GM19455 (cell line): ENCODE results near the gene WDR59.
"Not testable (repeated sequence)": the region's sequence is repeated elsewhere in the genome, so short reads cannot be mapped to it uniquely, and the experiment has no call there.

Experiments
- ATAC-seq: cut with Tn5 transposase; IDR thresholded peaks from one replicate; pipeline ENCODE4 v1.9.1; 2021; ENCODE audit not compliant: unreplicated experiment

The WDR59 gene, protein sequence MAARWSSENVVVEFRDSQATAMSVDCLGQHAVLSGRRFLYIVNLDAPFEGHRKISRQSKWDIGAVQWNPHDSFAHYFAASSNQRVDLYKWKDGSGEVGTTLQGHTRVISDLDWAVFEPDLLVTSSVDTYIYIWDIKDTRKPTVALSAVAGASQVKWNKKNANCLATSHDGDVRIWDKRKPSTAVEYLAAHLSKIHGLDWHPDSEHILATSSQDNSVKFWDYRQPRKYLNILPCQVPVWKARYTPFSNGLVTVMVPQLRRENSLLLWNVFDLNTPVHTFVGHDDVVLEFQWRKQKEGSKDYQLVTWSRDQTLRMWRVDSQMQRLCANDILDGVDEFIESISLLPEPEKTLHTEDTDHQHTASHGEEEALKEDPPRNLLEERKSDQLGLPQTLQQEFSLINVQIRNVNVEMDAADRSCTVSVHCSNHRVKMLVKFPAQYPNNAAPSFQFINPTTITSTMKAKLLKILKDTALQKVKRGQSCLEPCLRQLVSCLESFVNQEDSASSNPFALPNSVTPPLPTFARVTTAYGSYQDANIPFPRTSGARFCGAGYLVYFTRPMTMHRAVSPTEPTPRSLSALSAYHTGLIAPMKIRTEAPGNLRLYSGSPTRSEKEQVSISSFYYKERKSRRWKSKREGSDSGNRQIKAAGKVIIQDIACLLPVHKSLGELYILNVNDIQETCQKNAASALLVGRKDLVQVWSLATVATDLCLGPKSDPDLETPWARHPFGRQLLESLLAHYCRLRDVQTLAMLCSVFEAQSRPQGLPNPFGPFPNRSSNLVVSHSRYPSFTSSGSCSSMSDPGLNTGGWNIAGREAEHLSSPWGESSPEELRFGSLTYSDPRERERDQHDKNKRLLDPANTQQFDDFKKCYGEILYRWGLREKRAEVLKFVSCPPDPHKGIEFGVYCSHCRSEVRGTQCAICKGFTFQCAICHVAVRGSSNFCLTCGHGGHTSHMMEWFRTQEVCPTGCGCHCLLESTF

DNA sequence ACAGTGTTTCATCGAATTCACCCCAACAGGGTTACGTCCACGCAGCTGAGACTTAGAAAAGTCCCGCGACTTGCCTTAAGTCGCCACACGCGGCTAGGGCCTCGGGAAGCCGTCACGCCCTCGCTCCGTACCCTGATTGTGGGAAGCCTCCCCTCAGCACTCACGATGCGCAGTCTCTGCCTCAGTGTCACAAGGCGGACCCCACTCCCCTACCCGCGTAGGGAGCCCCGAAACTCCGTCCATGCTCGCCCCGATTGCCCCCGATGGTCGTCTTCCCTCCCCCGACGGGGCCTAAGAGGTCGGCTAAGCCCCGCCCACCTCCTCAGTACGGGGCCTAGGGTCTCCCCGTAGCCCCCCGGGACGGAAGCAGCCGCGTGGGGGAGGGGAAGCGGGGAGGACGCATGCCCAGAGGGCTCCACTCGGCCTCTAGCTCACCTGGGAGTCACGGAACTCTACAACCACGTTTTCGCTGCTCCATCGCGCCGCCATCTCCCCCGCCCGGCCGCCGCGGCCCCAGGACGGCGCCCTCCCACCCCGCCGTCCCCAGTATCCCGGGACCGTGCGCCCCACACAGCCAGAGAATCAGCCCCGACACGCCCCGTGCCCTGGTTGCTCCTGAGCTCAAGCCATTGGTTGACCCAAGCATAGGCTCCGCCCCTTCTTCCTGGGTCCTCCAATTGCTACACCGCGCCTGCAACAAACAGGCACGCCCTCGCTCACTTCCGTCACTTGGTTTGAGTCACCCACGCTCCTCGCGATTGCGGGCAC lies at the start of gene WDR59:
Gene WDR59, minus strand, starts transcription at position 595 of the 768 bp plus-strand sequence. Its CDS starts 106 bp downstream, at position 489.
- ATAC-seq = peak; percentile 99

- no peak for ATAC-seq
Observed at GRCh38 chr16:75032655-75033054, 47.7 kb upstream of the WDR59 start.

DNA sequence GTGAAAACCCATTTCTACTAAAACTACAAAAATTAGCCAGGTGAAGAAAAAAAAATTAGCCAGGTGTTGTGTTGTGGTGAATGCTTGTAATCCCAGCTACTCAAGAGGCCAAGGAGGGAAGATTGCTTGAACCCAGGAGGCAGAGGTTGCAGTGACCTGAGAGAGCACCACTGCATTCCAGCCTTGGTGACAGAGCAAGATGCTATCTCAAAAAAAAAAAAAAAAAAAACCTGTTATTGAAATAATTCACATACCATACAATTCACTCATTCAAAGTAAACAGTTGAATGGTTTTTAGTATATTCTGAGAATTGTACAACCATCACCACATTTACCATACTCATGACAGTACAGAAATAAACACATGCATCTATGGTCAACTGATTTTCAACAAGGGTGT lies 44.9 kb upstream of the WDR59 start:
- ATAC-seq = no peak

GRCh38 chr16:75028544-75029135 lies 43.7 kb upstream of the WDR59 start:
- ATAC-seq = no peak

GRCh38 chr16:75027520-75028300 lies 42.8 kb upstream of the WDR59 start:
- no peak for ATAC-seq

DNA sequence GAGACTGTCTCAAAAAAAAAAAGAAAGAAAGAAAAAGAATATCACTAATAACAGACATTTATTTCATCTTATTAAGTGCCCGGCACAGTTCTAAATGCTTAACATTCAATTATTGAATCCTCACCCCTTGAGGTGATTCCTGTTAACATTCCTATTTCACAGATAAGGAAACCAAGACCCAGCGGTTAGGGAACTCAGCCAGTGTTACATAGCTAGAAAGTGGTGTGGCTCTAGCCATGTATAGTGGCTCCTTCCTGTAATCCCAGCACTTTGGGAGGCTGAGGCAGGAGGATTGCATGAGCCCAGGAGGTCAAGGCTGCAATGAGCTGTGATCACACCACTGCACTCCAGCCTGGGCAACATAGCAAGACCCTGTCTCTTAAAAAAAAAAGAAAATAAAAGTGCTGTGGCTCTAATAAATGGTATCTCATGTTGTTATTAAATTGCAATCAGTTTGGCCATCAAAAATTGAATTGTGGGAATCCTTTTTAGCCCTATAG lies 42.0 kb upstream of the WDR59 start:
- ATAC-seq = no peak

GRCh38 chr16:75026239-75026891 lies 41.4 kb upstream of the WDR59 start:
- not testable (repeated sequence) for ATAC-seq

GRCh38 chr16:75025761-75026160 lies 40.8 kb upstream of the WDR59 start:
- no peak for ATAC-seq

- no peak for ATAC-seq
Observed at GRCh38 chr16:75024594-75024993, 39.7 kb upstream of the WDR59 start.

GRCh38 chr16:75024182-75024581 lies 39.3 kb upstream of the WDR59 start:
- no peak for ATAC-seq

GRCh38 chr16:75023009-75023408 lies 38.1 kb upstream of the WDR59 start:
- ATAC-seq = no peak

DNA sequence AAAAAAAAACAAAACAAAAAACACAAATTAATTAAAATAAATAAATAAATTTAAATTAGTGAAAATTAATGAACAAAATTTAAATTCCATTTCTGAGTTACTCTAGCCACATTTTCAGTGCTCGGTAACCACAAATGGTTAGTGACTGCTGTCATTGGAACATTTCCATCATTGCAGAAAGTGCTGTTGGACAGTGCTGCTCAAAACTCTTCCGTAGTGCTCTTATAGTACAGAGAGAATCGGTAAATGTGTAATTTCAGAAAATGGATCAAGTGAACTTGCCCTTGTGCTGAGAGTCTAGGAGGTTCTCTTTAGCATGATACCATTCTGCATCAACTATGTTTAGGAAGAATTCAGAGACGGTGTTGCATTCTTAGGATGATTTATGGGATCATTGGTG lies 37.6 kb upstream of the WDR59 start:
- no peak for ATAC-seq

- no peak for ATAC-seq
Observed at GRCh38 chr16:75021410-75021809, 36.5 kb upstream of the WDR59 start.

DNA sequence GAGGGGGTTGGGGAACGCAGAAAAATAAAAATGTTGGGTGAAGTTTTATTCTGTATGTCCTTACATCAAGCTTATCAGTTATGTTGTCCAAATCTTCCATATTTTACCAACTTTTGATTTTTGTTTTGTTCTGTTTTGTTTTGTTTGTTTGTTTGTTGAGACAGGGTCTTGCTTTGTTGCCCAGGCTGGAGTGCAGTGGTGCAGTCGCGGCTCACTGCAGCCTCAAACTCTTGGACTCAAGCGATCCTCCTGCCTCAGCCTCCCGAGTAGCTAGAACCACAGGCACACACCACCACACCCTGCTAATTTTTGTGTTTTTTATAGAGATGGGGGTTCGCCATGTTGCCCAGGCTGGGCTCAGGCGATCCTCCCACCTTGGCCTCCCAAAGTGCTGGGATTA lies 34.7 kb upstream of the WDR59 start:
- ATAC-seq = no peak

DNA sequence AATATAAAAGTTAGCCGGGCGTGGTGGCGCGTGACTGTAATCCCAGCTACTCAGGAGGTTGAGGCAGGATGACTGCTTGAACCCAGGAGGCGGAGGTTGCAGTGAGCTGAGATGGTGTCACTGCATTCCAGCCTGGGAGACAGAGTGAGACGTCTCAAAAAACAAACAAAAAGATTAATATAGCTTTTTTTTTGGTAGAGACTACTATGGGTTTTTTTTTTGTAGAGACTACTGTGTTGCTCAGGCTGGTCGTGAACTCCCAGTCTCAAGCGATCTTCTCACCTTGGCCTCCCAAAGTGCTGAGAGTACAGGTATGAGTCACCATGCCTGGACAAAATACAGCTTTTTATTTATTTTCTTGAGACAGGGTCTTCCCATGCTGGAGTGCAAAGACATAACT lies 34.1 kb upstream of the WDR59 start:
- ATAC-seq = no peak

DNA sequence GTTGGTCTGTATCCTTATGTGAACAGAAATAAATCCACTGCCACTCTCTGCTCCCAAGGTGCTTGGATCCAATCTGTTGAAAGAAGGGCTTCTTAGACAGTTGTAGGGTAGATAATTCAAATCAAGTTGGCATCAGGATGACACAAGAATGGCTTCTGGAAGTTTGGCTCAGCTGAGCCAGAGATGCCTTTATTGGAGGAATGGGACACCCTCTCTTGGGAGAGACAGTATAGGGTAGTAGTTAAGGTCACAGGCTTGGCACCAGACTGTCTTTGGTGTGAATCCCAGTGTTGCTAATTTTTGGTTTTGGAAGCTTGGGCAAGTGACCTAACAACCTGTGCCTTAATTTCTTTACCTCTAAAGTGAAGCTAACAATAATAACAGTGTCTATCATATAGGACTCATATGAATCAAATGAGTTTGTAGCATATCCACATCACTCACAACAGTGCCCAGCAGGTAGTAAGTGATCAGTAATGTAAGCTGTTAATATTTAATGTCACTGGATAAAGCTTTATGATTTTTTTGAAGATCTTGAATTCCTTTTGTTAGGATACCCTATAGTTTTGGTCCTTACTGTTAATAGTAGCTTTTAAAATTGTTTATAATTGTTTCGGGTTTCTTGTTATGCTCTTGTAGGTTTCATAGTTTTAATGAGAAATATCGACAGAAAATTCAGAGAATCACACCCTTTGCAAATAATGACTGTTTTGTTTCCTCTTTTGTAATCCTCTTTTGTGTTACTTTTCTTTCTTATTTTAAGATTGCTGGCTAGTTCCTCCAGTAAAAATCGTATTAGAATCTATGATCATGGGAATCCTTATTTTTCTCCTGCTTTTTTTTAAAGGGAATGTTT lies 33.0 kb upstream of the WDR59 start:
- no peak for ATAC-seq

DNA sequence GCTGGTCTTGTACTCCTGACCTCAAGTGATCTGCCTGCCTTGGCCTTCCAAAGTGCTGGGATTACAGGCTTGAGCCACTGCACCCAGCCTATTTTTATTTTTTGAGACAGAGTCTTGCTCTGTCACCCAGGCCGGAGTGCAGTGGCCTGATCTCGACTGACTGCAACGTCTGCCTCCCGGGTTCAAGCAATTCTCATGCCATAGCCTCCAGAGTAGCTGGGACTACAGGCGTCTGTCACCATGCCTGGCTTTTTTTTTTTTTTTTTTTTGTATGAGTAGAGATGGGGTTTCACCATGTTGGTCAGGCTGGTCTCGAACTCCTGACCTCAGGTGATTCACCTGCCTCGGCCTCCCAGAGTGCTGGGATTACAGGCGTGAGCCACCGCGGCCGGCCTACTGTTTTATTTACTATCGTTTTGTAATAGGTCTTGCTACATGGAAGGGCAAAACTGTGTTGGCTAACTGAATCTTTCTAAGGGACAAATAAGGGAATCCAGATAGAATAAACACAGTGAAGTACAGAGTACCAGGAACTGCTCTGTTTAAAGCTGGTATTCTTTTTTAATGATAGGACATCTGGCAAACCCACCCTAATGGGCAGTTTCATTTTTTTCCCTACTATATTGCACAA lies 31.6 kb upstream of the WDR59 start:
- not testable (repeated sequence) for ATAC-seq

GRCh38 chr16:75014318-75014717 lies 29.4 kb upstream of the WDR59 start:
- ATAC-seq = no peak
